Liver (tissue), 3 donors: ENCODE data around the gene ARHGEF7.
"Not testable (repeated sequence)": the region's sequence is repeated elsewhere in the genome, so short reads cannot be mapped to it uniquely, and the experiment has no call there.

Experiments
- TF ChIP-seq, protein P1 (sequence below): fragments of 150-350 bp; IDR thresholded peaks from 2 replicates; pipeline ENCODE4 v1.5.1; 2017; ENCODE audit warnings: improper control_type of control experiment, low read depth, low read length; ENCODE audit not compliant: missing input control
- TF ChIP-seq, protein P2 (sequence below): IDR thresholded peaks from 2 replicates; pipeline ENCODE4 v1.6.1; 2016; ENCODE audit warnings: antibody characterized with exemption
- donor health status: healthy.
- donor health status: healthy.

DNA sequence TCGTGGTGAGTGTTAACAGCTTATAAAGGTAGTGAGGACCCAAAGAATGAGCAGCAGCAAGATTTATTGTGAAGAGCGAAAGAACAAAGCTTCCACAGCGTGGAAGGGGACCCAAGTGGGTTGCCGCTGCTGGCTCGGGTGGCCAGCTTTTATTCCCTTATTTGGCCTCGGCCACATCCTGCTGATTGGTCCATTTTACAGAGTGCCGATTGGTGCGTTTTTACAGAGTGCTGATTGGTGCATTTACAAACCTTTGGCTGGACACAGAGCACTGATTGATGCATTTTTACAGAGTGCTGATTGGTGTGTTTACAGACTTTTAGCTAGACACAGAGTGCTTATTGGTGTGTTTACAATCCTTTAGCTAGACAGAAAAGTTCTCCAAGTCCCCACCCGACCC is 74.4 kb downstream of the ARHGEF7 start:
- TF ChIP-seq, protein P1, sequence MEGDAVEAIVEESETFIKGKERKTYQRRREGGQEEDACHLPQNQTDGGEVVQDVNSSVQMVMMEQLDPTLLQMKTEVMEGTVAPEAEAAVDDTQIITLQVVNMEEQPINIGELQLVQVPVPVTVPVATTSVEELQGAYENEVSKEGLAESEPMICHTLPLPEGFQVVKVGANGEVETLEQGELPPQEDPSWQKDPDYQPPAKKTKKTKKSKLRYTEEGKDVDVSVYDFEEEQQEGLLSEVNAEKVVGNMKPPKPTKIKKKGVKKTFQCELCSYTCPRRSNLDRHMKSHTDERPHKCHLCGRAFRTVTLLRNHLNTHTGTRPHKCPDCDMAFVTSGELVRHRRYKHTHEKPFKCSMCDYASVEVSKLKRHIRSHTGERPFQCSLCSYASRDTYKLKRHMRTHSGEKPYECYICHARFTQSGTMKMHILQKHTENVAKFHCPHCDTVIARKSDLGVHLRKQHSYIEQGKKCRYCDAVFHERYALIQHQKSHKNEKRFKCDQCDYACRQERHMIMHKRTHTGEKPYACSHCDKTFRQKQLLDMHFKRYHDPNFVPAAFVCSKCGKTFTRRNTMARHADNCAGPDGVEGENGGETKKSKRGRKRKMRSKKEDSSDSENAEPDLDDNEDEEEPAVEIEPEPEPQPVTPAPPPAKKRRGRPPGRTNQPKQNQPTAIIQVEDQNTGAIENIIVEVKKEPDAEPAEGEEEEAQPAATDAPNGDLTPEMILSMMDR = not testable (repeated sequence)
- TF ChIP-seq, protein P2, sequence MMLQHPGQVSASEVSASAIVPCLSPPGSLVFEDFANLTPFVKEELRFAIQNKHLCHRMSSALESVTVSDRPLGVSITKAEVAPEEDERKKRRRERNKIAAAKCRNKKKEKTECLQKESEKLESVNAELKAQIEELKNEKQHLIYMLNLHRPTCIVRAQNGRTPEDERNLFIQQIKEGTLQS = not testable (repeated sequence)
